Naive thymus-derived CD4-positive, alpha-beta T cell (primary cell): Measurements from ENCODE around the gene SMAP2. TPM values are rescaled to one million over a fixed set of nuclear protein-coding genes. Genes with fewer than 3 reads are reported as not detected.

ENCODE experiments used
- ATAC-seq: fragments of 150-1000 bp; cut with Tn5 transposase; 2 replicates; pipeline ENCODE4 v1.10.0; 2021; ENCODE audit warnings: mild to moderate bottlenecking, moderate library complexity
- CTCF ChIA-PET: fragments of 350-600 bp; sonication (Branson Sonifier 250); formaldehyde crosslinking; loops from one replicate; lab custom pipeline; 2021; ENCODE audit warnings: antibody characterized with exemption; lab: Charles Lee
- POLR2A ChIA-PET: fragments of 350-600 bp; sonication (Branson Sonifier 250); formaldehyde crosslinking; loops from one replicate; lab custom pipeline; 2021; ENCODE audit warnings: antibody characterized with exemption, inconsistent platforms; lab: Charles Lee
- DNase-seq, 9 donors: peaks; one replicate each; pipeline versions ENCODE4 v3.0.0 to v3.0.0-alpha.2; 2020 to 2022; ENCODE audit warnings: mixed read lengths in 1 of 9
- H3K27ac ChIP-seq: one replicate; pipeline ENCODE4 v1.7.0; 2013; ENCODE audit warnings: mild to moderate bottlenecking, low read depth, low read length, moderate library complexity
- H3K27me3 ChIP-seq, 2 donors: one replicate each; pipeline ENCODE4 v1.7.0; 2013; ENCODE audit warnings: low read length in 2 of 2, mild to moderate bottlenecking in 2 of 2, moderate library complexity in 2 of 2; ENCODE audit not compliant: control insufficient read depth in 2 of 2, insufficient read depth in 2 of 2
- H3K36me3 ChIP-seq, 3 experiments: 1 replicate in 2 of 3; 2 replicates in 1 of 3; pipeline ENCODE4 v1.7.0; 2013; ENCODE audit warnings: low read length in 3 of 3, mild to moderate bottlenecking in 3 of 3, moderate library complexity in 1 of 3; ENCODE audit not compliant: insufficient read depth in 3 of 3, control insufficient read depth in 2 of 3
- H3K4me1 ChIP-seq, 2 donors: one replicate each; pipeline ENCODE4 v1.7.0; 2013; ENCODE audit warnings: low read length in 2 of 2, mild to moderate bottlenecking in 2 of 2, moderate library complexity in 1 of 2; ENCODE audit not compliant: control insufficient read depth in 2 of 2, insufficient read depth in 2 of 2
- H3K4me3 ChIP-seq: 2 replicates; pipeline ENCODE4 v1.7.0; 2013; ENCODE audit warnings: mild to moderate bottlenecking, low read length
- H3K9me3 ChIP-seq, 3 experiments: 1 replicate in 2 of 3; 2 replicates in 1 of 3; pipeline ENCODE4 v1.7.0; 2013; ENCODE audit warnings: low read length in 3 of 3; ENCODE audit not compliant: control insufficient read depth in 2 of 3
- H3K27ac Mint-ChIP-seq, 9 donors: one replicate each; pipeline ENCODE4 v1.8.0; 2020 to 2022; ENCODE audit warnings: mixed read lengths in 9 of 9, mild to moderate bottlenecking in 8 of 9, moderate library complexity in 5 of 9, inconsistent platforms in 2 of 9
- H3K27me3 Mint-ChIP-seq, 5 donors: one replicate each; pipeline ENCODE4 v1.8.0; 2021 to 2022; ENCODE audit warnings: mixed read lengths in 5 of 5, mild to moderate bottlenecking in 1 of 5
- H3K36me3 Mint-ChIP-seq, 5 donors: one replicate each; pipeline ENCODE4 v1.8.0; 2020 to 2022; ENCODE audit warnings: mixed read lengths in 5 of 5, mild to moderate bottlenecking in 3 of 5, inconsistent platforms in 1 of 5
- H3K4me1 Mint-ChIP-seq, 7 donors: one replicate each; pipeline ENCODE4 v1.8.0; 2020 to 2022; ENCODE audit warnings: mixed read lengths in 7 of 7, mild to moderate bottlenecking in 3 of 7, inconsistent platforms in 1 of 7
- H3K4me3 Mint-ChIP-seq, 10 donors: one replicate each; pipeline ENCODE4 v1.8.0; 2020 to 2022; ENCODE audit warnings: mild to moderate bottlenecking in 10 of 10, mixed read lengths in 10 of 10, moderate library complexity in 6 of 10, inconsistent platforms in 2 of 10
- H3K9me3 Mint-ChIP-seq, 11 donors: one replicate each; pipeline ENCODE4 v1.8.0; 2020 to 2022; ENCODE audit warnings: mixed read lengths in 11 of 11, mild to moderate bottlenecking in 4 of 11, inconsistent platforms in 1 of 11, moderate library complexity in 1 of 11
- intact Hi-C, 2 donors: fragments of 100-400 bp; cut with micrococcal nuclease; formaldehyde crosslinking; loops; one replicate each; pipeline ENCODE4 v1.15.1; 2023
- polyA plus RNA-seq, 2 donors: library from polyadenylated mRNA; unstranded; fragments of 300-500 nt; fragmentation: Illumina TruSeq; gene quantifications; one replicate each; pipeline ENCODE4 v1.2.3, GENCODE V29; 2021
- total RNA-seq, 6 experiments: library from RNA in 5 of 6; stranded (reverse) in 5 of 6; gene quantifications; 1 replicate in 5 of 6; 2 replicates in 1 of 6; pipeline ENCODE4 v1.2.3 and lab custom pipeline; 2021 to 2026

SMAP2 gene
- total and polyA plus RNA-seq, 7 experiments from 2014 or later, result 144 to 542 (median 203) TPM

- peaks cover 25 to 81% (median 65%) of the 10 kb centered on the region in 7 donors for H3K4me1 Mint-ChIP-seq
- intact Hi-C loops, result loop anchor here (5.0 to 10.0 kb wide), 2 partner anchors 35 to 333 kb away; partner anchors contain the start of gene SMAP2 (in 1 of the 2)
Observed at GRCh38 chr1:40407453-40407852, 33.9 kb downstream of the SMAP2 start.

GRCh38 chr1:40409467-40409866 is 35.9 kb downstream of the SMAP2 start:
- Histone ChIP-seq H3K36me3 (peaks cover 20 to 58% (median 33%) of the 10 kb centered on the region in 3 experiments), H3K27ac (no peak overlapping the region), H3K27me3 (no peaks in the 10 kb centered on the region), H3K9me3 (no peaks in the 10 kb centered on the region), H3K4me3 (no peak overlapping the region), H3K4me1 (peaks cover 14 to 15% of the 10 kb centered on the region in 2 donors)
- H3K4me3 Mint-ChIP-seq, result no peak overlapping the region
- H3K9me3 Mint-ChIP-seq, result no peaks in the 10 kb centered on the region
- H3K27me3 Mint-ChIP-seq, result no peaks in the 10 kb centered on the region
- CTCF ChIA-PET, result interaction anchor here (3.0 kb wide), 1 partner anchor 71 kb away, joined by 18 read pairs; no protein-coding TSS in a partner anchor
- intact Hi-C loops, result loop anchor here (5.0 to 10.0 kb wide), 2 partner anchors 37 to 335 kb away; partner anchors contain the start of gene SMAP2 (in 1 of the 2)
- POLR2A ChIA-PET, result no interaction called here
- no peak for DNase-seq
- H3K27ac Mint-ChIP-seq, result peak overlapping the region in 5 of 9 donors; percentile 1 to 70 (median 37)
- no peak for ATAC-seq
- peaks cover 24 to 81% (median 66%) of the 10 kb centered on the region in 7 donors for H3K4me1 Mint-ChIP-seq
- H3K36me3 Mint-ChIP-seq, result peaks cover 16 to 55% (median 30%) of the 10 kb centered on the region in 5 donors

More at GRCh38 chr1:40407453-40407852, 33.9 kb downstream of the SMAP2 start:
- Mint-ChIP-seq H3K27me3 (no peaks in the 10 kb centered on the region), H3K27ac (peak overlapping the region in 2 of 9 donors; percentile 54 to 65), H3K9me3 (no peaks in the 10 kb centered on the region), H3K4me3 (no peak overlapping the region), H3K36me3 (peaks cover 10 to 43% (median 19%) of the 10 kb centered on the region in 5 donors)
- peaks cover 26 to 29% of the 10 kb centered on the region in 2 donors for H3K4me1 ChIP-seq
- H3K27me3 ChIP-seq, result no peaks in the 10 kb centered on the region
- peaks cover 11 to 38% (median 16%) of the 10 kb centered on the region in 3 experiments for H3K36me3 ChIP-seq
- no peak overlapping the region for H3K4me3 ChIP-seq
- ATAC-seq (no peak), DNase-seq (no peak)
- ChIA-PET CTCF (interaction anchor here (0.6 to 1.9 kb wide), 9 partner anchors 18 to 351 kb away, joined by 3 to 10 read pairs (median 4); no protein-coding TSS in a partner anchor), POLR2A (interaction anchor here (0.9 to 1.3 kb wide), 3 partner anchors 8 to 66 kb away, joined by 4 to 5 read pairs (median 4); no protein-coding TSS in a partner anchor)
- peak overlapping the region; percentile 17 for H3K27ac ChIP-seq
- no peaks in the 10 kb centered on the region for H3K9me3 ChIP-seq

GRCh38 chr1:40411294-40411693 is 37.8 kb downstream of the SMAP2 start:
- Mint-ChIP-seq H3K4me3 (no peak overlapping the region), H3K9me3 (no peaks in the 10 kb centered on the region), H3K4me1 (peaks cover 22 to 71% (median 54%) of the 10 kb centered on the region in 7 donors), H3K36me3 (peaks cover 22 to 72% (median 46%) of the 10 kb centered on the region in 5 donors), H3K27ac (peak overlapping the region in 2 of 9 donors; percentile 24 to 32), H3K27me3 (no peaks in the 10 kb centered on the region)
- Histone ChIP-seq H3K4me1 (peaks cover 6 to 10% of the 10 kb centered on the region in 2 donors), H3K27ac (no peak overlapping the region), H3K27me3 (no peaks in the 10 kb centered on the region), H3K9me3 (no peaks in the 10 kb centered on the region), H3K4me3 (no peak overlapping the region), H3K36me3 (peaks cover 37 to 76% (median 50%) of the 10 kb centered on the region in 3 experiments)
- ChIA-PET CTCF (interaction anchor here (2.0 to 3.0 kb wide), 3 partner anchors 73 to 267 kb away, joined by 10 to 18 read pairs (median 10); no protein-coding TSS in a partner anchor), POLR2A (interaction anchor here (0.6 to 1.5 kb wide), 5 partner anchors 21 to 267 kb away, joined by 3 to 6 read pairs (median 3); partner anchors contain the start of gene SMAP2)
- DNase-seq (no peak), ATAC-seq (no peak)
- intact Hi-C loops, result no loop called here

GRCh38 chr1:40411843-40412242 is 38.3 kb downstream of the SMAP2 start:
- H3K4me1 ChIP-seq, result peaks cover 6 to 10% of the 10 kb centered on the region in 2 donors
- DNase-seq (no peak), ATAC-seq (no peak)
- no peak overlapping the region for H3K27ac ChIP-seq
- no peaks in the 10 kb centered on the region for H3K27me3 ChIP-seq
- intact Hi-C loops, result no loop called here
- Mint-ChIP-seq H3K4me3 (no peak overlapping the region), H3K27ac (peak overlapping the region in 5 of 9 donors; percentile 12 to 92 (median 34)), H3K4me1 (peaks cover 22 to 65% (median 49%) of the 10 kb centered on the region in 7 donors), H3K9me3 (no peaks in the 10 kb centered on the region), H3K36me3 (peaks cover 24 to 72% (median 52%) of the 10 kb centered on the region in 5 donors), H3K27me3 (no peaks in the 10 kb centered on the region)
- no peak overlapping the region for H3K4me3 ChIP-seq
- H3K9me3 ChIP-seq, result no peaks in the 10 kb centered on the region
- ChIA-PET CTCF (interaction anchor here (2.0 to 3.0 kb wide), 3 partner anchors 73 to 268 kb away, joined by 10 to 18 read pairs (median 10); no protein-coding TSS in a partner anchor), POLR2A (interaction anchor here (0.6 to 1.5 kb wide), 5 partner anchors 21 to 268 kb away, joined by 3 to 6 read pairs (median 3); partner anchors contain the start of gene SMAP2)
- peaks cover 42 to 78% (median 54%) of the 10 kb centered on the region in 3 experiments for H3K36me3 ChIP-seq

GRCh38 chr1:40413527-40414252 is 40.2 kb downstream of the SMAP2 start:
- Mint-ChIP-seq H3K36me3 (peaks cover 36 to 81% (median 64%) of the 10 kb centered on the region in 5 donors), H3K27me3 (no peaks in the 10 kb centered on the region), H3K9me3 (no peaks in the 10 kb centered on the region), H3K4me1 (peaks cover 22 to 60% (median 42%) of the 10 kb centered on the region in 7 donors), H3K27ac (peak overlapping the region; percentile 31 to 92 (median 76)), H3K4me3 (peak overlapping the region in 4 of 10 donors; percentile 4 to 40 (median 16))
- no peak for DNase-seq
- ATAC-seq, result peak; percentile 57
- CTCF ChIA-PET, result no interaction called here
- Histone ChIP-seq H3K27me3 (no peaks in the 10 kb centered on the region), H3K4me1 (peaks cover 6 to 10% of the 10 kb centered on the region in 2 donors), H3K36me3 (peaks cover 56 to 89% (median 67%) of the 10 kb centered on the region in 3 experiments), H3K27ac (peak overlapping the region; percentile 25), H3K4me3 (no peak overlapping the region), H3K9me3 (no peaks in the 10 kb centered on the region)
- intact Hi-C loops, result no loop called here
- POLR2A ChIA-PET, result no interaction called here

- H3K4me3 Mint-ChIP-seq, result peak overlapping the region in 3 of 10 donors; percentile 11 to 38 (median 22)
- ChIA-PET CTCF (no interaction called here), POLR2A (no interaction called here)
- DNase-seq, result no peak
- H3K36me3 ChIP-seq, result peaks cover 55 to 87% (median 65%) of the 10 kb centered on the region in 3 experiments
- H3K4me3 ChIP-seq, result no peak overlapping the region
- peak overlapping the region; percentile 25 for H3K27ac ChIP-seq
- no peaks in the 10 kb centered on the region for H3K9me3 ChIP-seq
- H3K4me1 ChIP-seq, result peaks cover 6 to 10% of the 10 kb centered on the region in 2 donors
- peak overlapping the region; percentile 31 to 92 (median 76) for H3K27ac Mint-ChIP-seq
- H3K27me3 Mint-ChIP-seq, result no peaks in the 10 kb centered on the region
- no peaks in the 10 kb centered on the region for H3K27me3 ChIP-seq
- peak; percentile 79 for ATAC-seq
- no peaks in the 10 kb centered on the region for H3K9me3 Mint-ChIP-seq
- intact Hi-C loops, result no loop called here
- H3K4me1 Mint-ChIP-seq, result peaks cover 21 to 58% (median 42%) of the 10 kb centered on the region in 7 donors
- peaks cover 35 to 80% (median 65%) of the 10 kb centered on the region in 5 donors for H3K36me3 Mint-ChIP-seq
Observed at GRCh38 chr1:40414331-40414730, 40.8 kb downstream of the SMAP2 start.
